Spleen (tissue), 7 donors: Measurements from ENCODE around the gene LMBR1L.

ENCODE experiments used
- POLR2A ChIP-seq, 3 donors: fragments of 450-650 bp; IDR thresholded peaks; one replicate each; pipeline ENCODE4 v1.5.1; 2017; ENCODE audit warnings: antibody characterized with exemption in 3 of 3, mild to moderate bottlenecking in 1 of 3
- TF ChIP-seq, protein P1 (sequence below), 11 experiments: fragments of 200-600 bp in 7 of 11; fragments of 450-650 bp in 4 of 11; sonication (generic) in 4 of 11; IDR thresholded peaks in 8 of 11; conservative IDR thresholded peaks in 3 of 11; 1 replicate in 7 of 11; 2 replicates in 4 of 11; pipeline versions ENCODE4 v1.4.0 to v1.8.0; 2016 to 2021; ENCODE audit warnings: antibody characterized with exemption in 11 of 11, inconsistent platforms in 4 of 11, mild to moderate bottlenecking in 1 of 11
- donor health status: DM: no; HTN: no; CAD: no; lungs with moderate emphysema.
- donor health status: DM: no; HTN: no; CAD: no.
- donor health status: DM: no; HTN: no; CAD: no.

DNA sequence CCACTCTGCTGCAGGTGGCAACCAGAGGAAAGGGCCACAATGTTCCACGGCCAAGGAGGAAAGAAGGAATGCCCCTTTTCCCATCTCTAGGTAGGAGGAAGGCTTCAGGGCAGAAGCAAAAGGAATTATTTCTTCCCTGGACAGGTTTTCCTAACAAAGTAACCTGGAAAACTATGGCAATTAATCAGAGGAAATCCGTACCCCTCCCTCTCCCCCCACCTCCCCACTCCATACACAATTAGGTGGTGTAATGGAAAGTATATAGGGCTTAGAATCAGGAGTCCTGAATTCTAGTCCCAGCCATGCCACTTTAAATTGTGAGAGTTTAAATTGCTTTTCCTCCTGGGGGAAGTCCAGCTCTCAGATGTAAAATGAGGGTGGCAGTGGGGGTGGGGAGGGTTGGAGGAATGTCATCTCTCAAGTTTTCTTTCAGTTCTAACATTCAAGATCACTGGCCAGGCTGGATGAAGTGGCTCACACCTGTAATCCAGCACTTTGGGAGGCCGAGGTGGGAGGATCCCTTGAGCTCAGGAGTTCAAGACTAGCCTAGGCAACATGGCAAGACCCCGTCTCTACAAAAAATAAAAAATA is 17.7 kb downstream of the LMBR1L start:
- no peak for TF ChIP-seq POLR2A (IDR thresholded peaks at IDR 0.05)
- TF ChIP-seq, protein P1, sequence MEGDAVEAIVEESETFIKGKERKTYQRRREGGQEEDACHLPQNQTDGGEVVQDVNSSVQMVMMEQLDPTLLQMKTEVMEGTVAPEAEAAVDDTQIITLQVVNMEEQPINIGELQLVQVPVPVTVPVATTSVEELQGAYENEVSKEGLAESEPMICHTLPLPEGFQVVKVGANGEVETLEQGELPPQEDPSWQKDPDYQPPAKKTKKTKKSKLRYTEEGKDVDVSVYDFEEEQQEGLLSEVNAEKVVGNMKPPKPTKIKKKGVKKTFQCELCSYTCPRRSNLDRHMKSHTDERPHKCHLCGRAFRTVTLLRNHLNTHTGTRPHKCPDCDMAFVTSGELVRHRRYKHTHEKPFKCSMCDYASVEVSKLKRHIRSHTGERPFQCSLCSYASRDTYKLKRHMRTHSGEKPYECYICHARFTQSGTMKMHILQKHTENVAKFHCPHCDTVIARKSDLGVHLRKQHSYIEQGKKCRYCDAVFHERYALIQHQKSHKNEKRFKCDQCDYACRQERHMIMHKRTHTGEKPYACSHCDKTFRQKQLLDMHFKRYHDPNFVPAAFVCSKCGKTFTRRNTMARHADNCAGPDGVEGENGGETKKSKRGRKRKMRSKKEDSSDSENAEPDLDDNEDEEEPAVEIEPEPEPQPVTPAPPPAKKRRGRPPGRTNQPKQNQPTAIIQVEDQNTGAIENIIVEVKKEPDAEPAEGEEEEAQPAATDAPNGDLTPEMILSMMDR (IDR thresholded peaks at IDR 0.05 in 8 of 11, conservative IDR thresholded peaks at IDR 0.05 in 3 of 11) = no peak
